Measurements from ENCODE around the gene CACNA2D3. TPM values are rescaled to one million over a fixed set of nuclear protein-coding genes. Genes with fewer than 3 reads are reported as not detected.

Gene CACNA2D3
- total RNA-seq, 1 donor from 2014 or later = not detected

DNA sequence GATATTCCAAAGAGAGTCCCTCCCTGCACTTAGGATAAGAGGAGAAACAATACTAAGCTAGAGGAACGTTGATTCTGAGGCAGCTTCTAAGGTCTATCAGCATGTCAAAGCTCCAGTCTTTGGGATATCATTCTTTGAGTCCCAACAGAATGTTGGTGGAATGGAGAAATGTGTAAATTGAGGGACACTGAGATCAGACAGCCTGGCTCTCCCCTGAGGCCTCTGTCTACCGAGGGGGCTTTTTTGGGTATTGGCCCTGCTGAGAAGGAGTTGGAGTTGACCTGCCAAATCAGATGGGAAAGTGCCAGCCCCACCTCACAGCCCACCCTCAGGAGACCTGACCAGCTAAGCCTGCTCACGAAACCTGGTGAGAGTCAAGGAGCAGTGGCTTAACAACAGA is 833.1 kb downstream of the CACNA2D3 start:
- Mint-ChIP-seq H3K4me1 (peaks cover 43% of the 10 kb centered on the region), H3K4me3 (no peak overlapping the region), H3K27me3 (ENCODE audit: insufficient read depth, low read depth) (no peaks in the 10 kb centered on the region), H3K27ac (no peak overlapping the region), H3K9me3 (no peaks in the 10 kb centered on the region), H3K36me3 (no peaks in the 10 kb centered on the region)
- Histone ChIP-seq H3K79me2 (ENCODE audit: low read depth) (no peaks in the 10 kb centered on the region), H3K4me2 (no peak overlapping the region), H3K27ac (no peak overlapping the region), H3F3A (ENCODE audit: low read depth) (peaks cover 11% of the 10 kb centered on the region), H3K4me3 (no peak overlapping the region), H4K20me1 (ENCODE audit: low read depth) (no peaks in the 10 kb centered on the region), H2AFZ (replicated peaks) (no peak overlapping the region), H3K27me3 (no peaks in the 10 kb centered on the region), H3K4me1 (peaks cover 15% of the 10 kb centered on the region), H3K9me3 (ENCODE audit: low read depth) (no peaks in the 10 kb centered on the region), H3K36me3 (no peaks in the 10 kb centered on the region), H3K9ac (no peak overlapping the region)
- no peak for DNase-seq (ENCODE audit: low spot score)
- TF ChIP-seq, protein P1, sequence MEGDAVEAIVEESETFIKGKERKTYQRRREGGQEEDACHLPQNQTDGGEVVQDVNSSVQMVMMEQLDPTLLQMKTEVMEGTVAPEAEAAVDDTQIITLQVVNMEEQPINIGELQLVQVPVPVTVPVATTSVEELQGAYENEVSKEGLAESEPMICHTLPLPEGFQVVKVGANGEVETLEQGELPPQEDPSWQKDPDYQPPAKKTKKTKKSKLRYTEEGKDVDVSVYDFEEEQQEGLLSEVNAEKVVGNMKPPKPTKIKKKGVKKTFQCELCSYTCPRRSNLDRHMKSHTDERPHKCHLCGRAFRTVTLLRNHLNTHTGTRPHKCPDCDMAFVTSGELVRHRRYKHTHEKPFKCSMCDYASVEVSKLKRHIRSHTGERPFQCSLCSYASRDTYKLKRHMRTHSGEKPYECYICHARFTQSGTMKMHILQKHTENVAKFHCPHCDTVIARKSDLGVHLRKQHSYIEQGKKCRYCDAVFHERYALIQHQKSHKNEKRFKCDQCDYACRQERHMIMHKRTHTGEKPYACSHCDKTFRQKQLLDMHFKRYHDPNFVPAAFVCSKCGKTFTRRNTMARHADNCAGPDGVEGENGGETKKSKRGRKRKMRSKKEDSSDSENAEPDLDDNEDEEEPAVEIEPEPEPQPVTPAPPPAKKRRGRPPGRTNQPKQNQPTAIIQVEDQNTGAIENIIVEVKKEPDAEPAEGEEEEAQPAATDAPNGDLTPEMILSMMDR (IDR thresholded peaks at IDR 0.05) = no peak
- no peak for TF ChIP-seq EZH2 (IDR thresholded peaks at IDR 0.05)
- TF ChIP-seq EZH2phosphoT487 (IDR thresholded peaks at IDR 0.05) = no peak

DNA sequence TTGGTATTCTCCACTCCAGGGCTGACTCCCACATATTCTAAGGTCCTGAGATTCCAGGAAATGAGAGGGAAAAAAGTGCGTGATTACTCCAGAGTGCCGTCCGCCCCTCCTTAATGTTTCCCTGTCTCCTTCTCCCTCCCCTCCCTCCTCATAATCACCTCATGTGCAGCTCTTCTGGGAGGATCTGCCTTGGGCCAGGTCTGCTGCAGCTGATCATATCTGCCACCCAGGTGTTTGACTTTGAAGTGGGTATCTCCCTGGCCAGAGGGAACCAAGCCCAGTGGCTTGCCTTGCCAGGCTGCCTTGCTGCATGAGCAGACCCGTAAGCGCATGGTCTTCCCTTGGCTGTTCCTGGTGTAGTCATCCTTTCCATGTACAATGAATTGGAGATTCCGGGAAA is 833.6 kb downstream of the CACNA2D3 start:
- Histone ChIP-seq H3K4me2 (no peak overlapping the region), H3K27me3 (no peaks in the 10 kb centered on the region), H3K9me3 (ENCODE audit: low read depth) (no peaks in the 10 kb centered on the region), H3F3A (ENCODE audit: low read depth) (peaks cover 11% of the 10 kb centered on the region), H3K4me3 (no peak overlapping the region), H4K20me1 (ENCODE audit: low read depth) (no peaks in the 10 kb centered on the region), H3K36me3 (no peaks in the 10 kb centered on the region), H3K4me1 (peaks cover 15% of the 10 kb centered on the region), H2AFZ (replicated peaks) (no peak overlapping the region), H3K79me2 (ENCODE audit: low read depth) (no peaks in the 10 kb centered on the region), H3K27ac (no peak overlapping the region), H3K9ac (no peak overlapping the region)
- no peak for DNase-seq (ENCODE audit: low spot score)
- H3K4me1 Mint-ChIP-seq = peaks cover 43% of the 10 kb centered on the region
- no peak overlapping the region for H3K4me3 Mint-ChIP-seq
- no peaks in the 10 kb centered on the region for H3K36me3 Mint-ChIP-seq
- no peaks in the 10 kb centered on the region for H3K9me3 Mint-ChIP-seq
- no peak overlapping the region for H3K27ac Mint-ChIP-seq
- H3K27me3 Mint-ChIP-seq (ENCODE audit: insufficient read depth, low read depth) = no peaks in the 10 kb centered on the region
- TF ChIP-seq, protein P1 (IDR thresholded peaks at IDR 0.05) = no peak
- TF ChIP-seq EZH2 (IDR thresholded peaks at IDR 0.05) (no peak), EZH2phosphoT487 (IDR thresholded peaks at IDR 0.05) (no peak)

DNA sequence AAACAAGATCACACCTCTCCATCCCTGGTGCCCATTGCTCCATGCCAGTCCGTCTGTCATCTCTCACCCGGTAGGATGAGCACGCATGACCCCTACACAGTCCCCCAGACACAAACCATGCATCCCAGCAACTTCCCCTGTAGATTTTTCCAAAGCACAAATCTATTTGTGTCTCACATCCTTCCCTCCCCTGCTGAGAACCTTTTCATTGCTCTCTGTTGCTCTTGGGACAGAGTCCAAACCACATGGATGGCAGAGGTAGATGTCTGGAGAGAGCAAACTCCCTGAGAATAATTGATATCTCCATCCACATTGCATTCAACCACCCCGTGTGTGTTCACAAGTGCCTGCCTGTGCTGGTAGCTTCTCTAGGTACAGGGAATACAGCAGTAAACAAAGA is 835.4 kb downstream of the CACNA2D3 start:
- H3K9me3 Mint-ChIP-seq = no peaks in the 10 kb centered on the region
- H3K27ac ChIP-seq = no peak overlapping the region
- TF ChIP-seq, protein P1 (IDR thresholded peaks at IDR 0.05) = no peak
- TF ChIP-seq EZH2phosphoT487 (IDR thresholded peaks at IDR 0.05) (no peak), EZH2 (IDR thresholded peaks at IDR 0.05) (no peak)

More for the DNA sequence above, 835.4 kb downstream of the CACNA2D3 start:
- peak overlapping the region; percentile 17 for H3K27ac Mint-ChIP-seq
- Histone ChIP-seq H3K9ac (no peak overlapping the region), H3K27me3 (no peaks in the 10 kb centered on the region), H3K79me2 (ENCODE audit: low read depth) (no peaks in the 10 kb centered on the region), H3K9me3 (ENCODE audit: low read depth) (no peaks in the 10 kb centered on the region), H4K20me1 (ENCODE audit: low read depth) (no peaks in the 10 kb centered on the region), H3K4me2 (no peak overlapping the region), H3K4me1 (peaks cover 15% of the 10 kb centered on the region), H3K36me3 (no peaks in the 10 kb centered on the region), H3K4me3 (no peak overlapping the region), H3F3A (ENCODE audit: low read depth) (peaks cover 11% of the 10 kb centered on the region), H2AFZ (replicated peaks) (no peak overlapping the region)
- peaks cover 40% of the 10 kb centered on the region for H3K4me1 Mint-ChIP-seq
- no peaks in the 10 kb centered on the region for H3K36me3 Mint-ChIP-seq
- H3K4me3 Mint-ChIP-seq = no peak overlapping the region
- DNase-seq (ENCODE audit: low spot score) = no peak
- H3K27me3 Mint-ChIP-seq (ENCODE audit: insufficient read depth, low read depth) = peaks cover 3% of the 10 kb centered on the region
